Measurements from ENCODE around the gene GALNT10. TPM values are rescaled to one million over a fixed set of nuclear protein-coding genes. Genes with fewer than 3 reads are reported as not detected.
A peak's percentile ranks its signal among the peaks of the same experiment; 100 is the strongest.

The GALNT10 gene
- total and polyA plus RNA-seq, 2 donors (not counting 1 experiment from before 2014, with no cell fraction given) = 18.3 to 35.8 TPM

- H3K9ac ChIP-seq (ENCODE audit: insufficient read depth, low read length) = no peak overlapping the region
- no peak overlapping the region for H3K4me3 ChIP-seq (replicated peaks in 1 of 4; ENCODE audit: control extremely low read depth in 1 of 4, insufficient read depth in 1 of 4, low read depth in 3 of 4, low read length in 4 of 4)
- no peaks in the 10 kb centered on the region for H3K27me3 ChIP-seq (ENCODE audit: control insufficient read depth, insufficient read depth, low read length)
- H3K4me2 ChIP-seq (ENCODE audit: extremely low read depth, insufficient read depth, low read length) = no peak overlapping the region
- TF ChIP-seq EZH2 (IDR thresholded peaks at IDR 0.05; ENCODE audit: low read length, missing control alignments) (no peak), CTCF (conservative IDR thresholded peaks at IDR 0.05 in 1 of 2, IDR thresholded peaks at IDR 0.05 in 1 of 2; ENCODE audit: low read depth in 1 of 2, low read length in 2 of 2) (no peak)
- no peaks in the 10 kb centered on the region for H3K4me1 ChIP-seq (ENCODE audit: control insufficient read depth, extremely low read depth, insufficient read depth, low read length)
- H4K20me1 ChIP-seq (ENCODE audit: control insufficient read depth, extremely low read depth, insufficient read depth, low read length) = no peaks in the 10 kb centered on the region
- peaks cover 5% of the 10 kb centered on the region for H3K79me2 ChIP-seq (ENCODE audit: control insufficient read depth, insufficient read depth, low read length)
- DNase-seq (ENCODE audit: low read depth in 2 of 2) = no peak
- H3K9me3 ChIP-seq (ENCODE audit: control insufficient read depth, insufficient read depth, low read depth, low read length) = no peaks in the 10 kb centered on the region
- H3K27ac ChIP-seq (ENCODE audit: insufficient read depth, low read length) = no peak overlapping the region
- H3K36me3 ChIP-seq (ENCODE audit: control insufficient read depth, insufficient read depth, low read length) = peaks cover 2% of the 10 kb centered on the region
- H2AFZ ChIP-seq (ENCODE audit: low read length) = no peak overlapping the region
Observed at GRCh38 chr5:154440540-154440939, 250.0 kb downstream of the GALNT10 start.

- no peak overlapping the region for H2AFZ ChIP-seq (ENCODE audit: low read length)
- no peaks in the 10 kb centered on the region for H3K9me3 ChIP-seq (ENCODE audit: control insufficient read depth, insufficient read depth, low read depth, low read length)
- H3K27ac ChIP-seq (ENCODE audit: insufficient read depth, low read length) = no peak overlapping the region
- H4K20me1 ChIP-seq (ENCODE audit: control insufficient read depth, extremely low read depth, insufficient read depth, low read length) = no peaks in the 10 kb centered on the region
- H3K36me3 ChIP-seq (ENCODE audit: control insufficient read depth, insufficient read depth, low read length) = peaks cover 2% of the 10 kb centered on the region
- no peak overlapping the region for H3K4me2 ChIP-seq (ENCODE audit: extremely low read depth, insufficient read depth, low read length)
- no peaks in the 10 kb centered on the region for H3K4me1 ChIP-seq (ENCODE audit: control insufficient read depth, extremely low read depth, insufficient read depth, low read length)
- H3K9ac ChIP-seq (ENCODE audit: insufficient read depth, low read length) = no peak overlapping the region
- H3K4me3 ChIP-seq (replicated peaks in 1 of 4; ENCODE audit: control extremely low read depth in 1 of 4, insufficient read depth in 1 of 4, low read depth in 3 of 4, low read length in 4 of 4) = no peak overlapping the region
- peaks cover 16% of the 10 kb centered on the region for H3K79me2 ChIP-seq (ENCODE audit: control insufficient read depth, insufficient read depth, low read length)
- H3K27me3 ChIP-seq (ENCODE audit: control insufficient read depth, insufficient read depth, low read length) = no peaks in the 10 kb centered on the region
- no peak for DNase-seq (ENCODE audit: low read depth in 2 of 2)
- TF ChIP-seq CTCF (conservative IDR thresholded peaks at IDR 0.05 in 1 of 2, IDR thresholded peaks at IDR 0.05 in 1 of 2; ENCODE audit: low read depth in 1 of 2, low read length in 2 of 2) = no peak
Observed at GRCh38 chr5:154442801-154443200, 252.3 kb downstream of the GALNT10 start.

- peak overlapping the region; percentile 62 for H3K27ac ChIP-seq (ENCODE audit: insufficient read depth, low read length)
- peak overlapping the region; percentile 75 to 94 (median 90) for H3K4me3 ChIP-seq (replicated peaks in 1 of 4; ENCODE audit: control extremely low read depth in 1 of 4, insufficient read depth in 1 of 4, low read depth in 3 of 4, low read length in 4 of 4)
- H3K36me3 ChIP-seq (ENCODE audit: control insufficient read depth, insufficient read depth, low read length) = no peaks in the 10 kb centered on the region
- H4K20me1 ChIP-seq (ENCODE audit: control insufficient read depth, extremely low read depth, insufficient read depth, low read length) = no peaks in the 10 kb centered on the region
- peak overlapping the region; percentile 64 for H3K4me2 ChIP-seq (ENCODE audit: extremely low read depth, insufficient read depth, low read length)
- no peaks in the 10 kb centered on the region for H3K27me3 ChIP-seq (ENCODE audit: control insufficient read depth, insufficient read depth, low read length)
- TF ChIP-seq CTCF (conservative IDR thresholded peaks at IDR 0.05 in 1 of 2, IDR thresholded peaks at IDR 0.05 in 1 of 2; ENCODE audit: low read depth in 1 of 2, low read length in 2 of 2) = no peak
- no peak for TF ChIP-seq EZH2 (IDR thresholded peaks at IDR 0.05; ENCODE audit: low read length, missing control alignments)
- peak in 1 of 2 donors; percentile 5 for DNase-seq (ENCODE audit: low read depth in 2 of 2)
- peak overlapping the region; percentile 68 for H3K9ac ChIP-seq (ENCODE audit: insufficient read depth, low read length)
- H3K79me2 ChIP-seq (ENCODE audit: control insufficient read depth, insufficient read depth, low read length) = peaks cover 26% of the 10 kb centered on the region
- peaks cover 2% of the 10 kb centered on the region for H3K4me1 ChIP-seq (ENCODE audit: control insufficient read depth, extremely low read depth, insufficient read depth, low read length)
- H3K9me3 ChIP-seq (ENCODE audit: control insufficient read depth, insufficient read depth, low read depth, low read length) = no peaks in the 10 kb centered on the region
- peak overlapping the region; percentile 98 for H2AFZ ChIP-seq (ENCODE audit: low read length)
Observed at GRCh38 chr5:154444556-154445421, 254.3 kb downstream of the GALNT10 start.

Measured in fibroblast of lung (primary cell).